Hematopoietic multipotent progenitor cell treated with erythropoietin and hydrocortisone succinate and interleukin-3 and kit ligand, for 8 days (in vitro differentiated cells): ENCODE data around the gene AMN.

Source experiments
- DNase-seq: peaks from one replicate; pipeline ENCODE4 v3.0.0-alpha.2; 2015

AMN gene

DNA sequence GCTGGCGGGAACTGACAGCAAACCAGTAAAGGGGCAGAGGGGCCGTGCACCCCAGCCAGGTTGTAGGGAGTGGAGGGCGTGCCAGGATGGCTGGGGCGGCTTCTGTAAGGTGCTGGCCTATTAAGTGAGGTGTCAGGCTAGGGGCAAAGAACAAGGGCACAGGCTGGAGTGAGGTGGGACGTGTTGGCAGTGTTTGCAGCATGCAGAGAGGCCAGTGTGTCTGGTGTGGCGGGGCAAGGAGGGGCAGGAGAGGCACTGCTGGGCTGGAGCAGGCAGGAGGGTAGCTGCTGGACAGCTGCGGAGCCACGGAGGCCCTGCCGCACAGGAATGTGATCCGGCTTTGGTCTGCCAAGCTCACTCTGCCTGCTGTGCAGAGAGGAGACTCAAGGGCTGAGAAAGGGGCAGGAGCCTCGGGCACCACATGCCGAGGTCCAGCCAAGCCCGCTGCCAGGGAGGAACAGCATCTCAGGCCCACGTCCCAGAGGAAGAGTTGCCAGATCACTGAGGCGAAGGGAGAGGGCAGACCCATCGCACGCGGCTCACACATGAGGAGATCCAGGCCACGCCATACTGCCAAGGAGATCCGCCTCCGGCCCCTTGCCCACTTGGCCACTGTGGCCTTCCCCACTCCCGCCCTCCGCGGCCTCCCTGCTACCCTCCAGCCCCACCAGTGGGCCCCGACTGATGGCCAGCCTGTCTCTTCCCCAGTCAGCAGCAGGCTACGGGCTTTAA is 46.8 kb downstream of the AMN start:
- no peak for DNase-seq

DNA sequence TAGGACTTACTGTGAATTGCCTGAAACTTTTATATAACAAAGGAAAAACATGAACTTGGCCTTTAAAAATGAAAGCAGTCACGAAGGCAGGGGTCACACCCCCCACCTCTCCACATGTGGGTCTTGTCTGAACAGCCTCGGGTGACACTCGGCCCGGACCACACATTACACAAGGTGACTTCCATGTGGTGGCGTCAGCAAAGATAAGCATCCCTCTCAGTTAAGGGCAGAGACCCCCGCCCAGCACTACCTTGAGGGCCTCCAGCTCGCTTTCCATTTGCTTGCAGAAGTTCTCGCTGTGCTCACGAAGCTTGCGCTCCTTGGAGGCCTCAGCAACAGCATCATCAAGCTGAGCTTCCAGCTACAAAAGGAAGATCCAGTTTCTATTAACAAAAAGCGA is 47.4 kb downstream of the AMN start:
- DNase-seq: no peak

DNA sequence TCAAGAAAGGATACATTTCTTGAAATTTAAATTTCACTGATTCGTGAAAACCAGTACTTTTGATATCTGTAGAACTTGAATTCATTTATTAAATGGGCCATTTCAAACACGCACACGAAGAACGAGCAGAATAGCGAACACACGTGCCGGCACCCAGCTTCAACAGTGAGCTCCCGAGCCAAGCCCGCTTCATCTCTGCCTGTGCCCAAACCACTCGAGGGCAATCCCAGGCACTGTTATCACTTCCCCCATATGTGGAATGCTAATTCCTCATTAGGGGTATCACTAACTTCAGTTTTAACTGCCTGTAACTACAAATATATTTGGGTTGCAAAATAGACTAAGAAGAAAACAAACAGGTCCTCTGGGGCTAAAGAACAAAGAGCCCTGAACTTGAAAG is 48.0 kb downstream of the AMN start:
- no peak for DNase-seq

DNA sequence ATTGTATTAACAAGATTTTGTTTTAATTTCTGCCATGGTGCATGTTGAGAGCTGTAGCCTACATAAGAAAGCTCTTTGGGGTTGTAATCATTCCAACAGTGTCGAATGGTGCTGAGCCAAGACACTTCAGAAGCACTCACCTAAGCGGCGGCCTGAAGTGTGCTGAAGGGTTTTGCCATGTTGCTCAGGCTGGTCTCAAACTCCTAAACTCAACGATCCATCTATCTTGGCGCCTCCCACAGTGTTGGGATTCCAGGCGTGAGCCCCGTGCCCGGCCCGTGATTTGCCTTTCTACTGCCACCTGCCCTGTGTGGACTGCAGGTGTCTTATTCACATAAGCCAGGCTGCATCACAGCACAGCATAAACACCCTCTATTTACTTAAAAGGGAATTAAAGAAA is 48.9 kb downstream of the AMN start:
- DNase-seq: no peak

DNA sequence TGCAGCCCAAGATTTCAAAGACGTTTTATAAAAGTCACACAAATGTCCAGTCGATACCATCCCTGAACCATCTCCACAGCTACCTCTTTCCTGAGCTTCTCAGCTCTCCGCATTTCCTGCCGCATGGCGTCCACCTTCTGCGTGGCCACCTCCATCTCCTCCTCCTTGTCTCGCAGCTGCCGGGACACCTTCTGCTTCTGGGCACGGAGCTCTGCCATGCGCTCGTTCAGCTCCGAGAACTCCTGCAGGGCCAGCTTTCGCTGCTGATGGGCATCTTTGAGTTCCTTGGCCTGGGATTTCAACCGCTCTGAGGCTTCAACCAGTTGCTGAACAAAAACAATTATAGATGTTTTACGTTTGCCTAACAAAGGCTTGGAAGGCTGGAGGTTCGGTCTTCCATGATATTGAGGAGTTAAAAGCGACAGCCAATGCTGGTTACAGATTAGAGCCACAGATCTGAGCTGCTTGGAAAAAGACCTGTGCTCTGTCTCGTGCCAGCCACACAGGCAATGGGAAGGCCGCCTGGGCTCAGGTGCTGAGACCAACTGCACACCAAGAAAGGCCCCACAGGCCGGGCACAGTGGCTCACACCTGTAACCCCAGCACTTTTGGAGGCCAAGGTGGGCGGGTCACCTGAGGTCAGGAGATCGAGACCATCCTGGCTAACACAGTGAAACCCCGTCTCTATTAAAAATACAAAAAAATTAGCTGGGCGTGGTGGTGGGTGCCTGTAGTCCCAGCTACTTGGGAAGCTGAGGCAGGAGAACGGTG is 49.6 kb downstream of the AMN start:
- DNase-seq: no peak

GRCh38 chr14:102973706-102974285 is 51.3 kb downstream of the AMN start:
- DNase-seq: no peak

DNA sequence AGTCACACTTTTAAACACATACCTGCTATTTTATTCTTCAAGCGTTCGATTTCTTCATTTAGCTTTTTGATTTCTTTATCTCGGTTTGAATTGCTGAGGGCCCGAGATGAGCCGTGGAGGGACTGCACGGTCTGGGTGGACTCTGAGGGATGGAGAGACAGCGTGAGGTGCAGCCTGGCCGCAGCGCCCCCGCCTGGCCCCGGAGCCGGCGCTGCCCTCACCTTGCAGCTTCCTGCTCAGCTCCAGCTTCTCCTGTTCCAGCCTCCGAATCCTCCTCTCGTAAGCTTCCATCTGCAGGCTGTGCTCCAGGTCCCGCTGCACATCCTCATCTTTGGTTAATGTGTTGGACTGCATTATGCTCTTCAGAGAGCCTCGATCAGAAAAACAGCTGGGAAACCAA is 53.2 kb downstream of the AMN start:
- no peak for DNase-seq

- no peak for DNase-seq
Measured at GRCh38 chr14:102977475-102977874, 55.0 kb downstream of the AMN start.

GRCh38 chr14:102979406-102979805 is 56.9 kb downstream of the AMN start:
- DNase-seq: no peak

DNA sequence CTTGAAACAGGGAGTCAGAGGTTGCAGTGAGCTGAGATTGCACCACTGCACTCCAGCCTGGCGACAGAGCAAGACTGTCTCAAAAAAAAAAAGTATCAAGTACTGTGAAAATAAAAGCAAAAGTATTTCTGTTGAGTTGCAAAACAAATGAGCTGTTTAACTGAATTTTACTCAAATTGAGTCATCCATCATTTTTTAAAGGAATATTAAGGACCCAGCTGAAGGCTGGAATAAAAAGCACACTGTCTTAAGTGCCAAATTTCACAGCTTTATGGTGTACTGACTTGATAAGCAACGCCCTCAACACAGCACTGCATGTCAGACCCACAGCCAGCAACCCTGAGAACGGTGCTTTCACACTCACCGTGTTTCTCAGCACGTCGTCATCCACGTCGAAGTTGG is 57.9 kb downstream of the AMN start:
- no peak for DNase-seq
